Measurements from ENCODE around the gene CPE. TPM values are rescaled to one million over a fixed set of nuclear protein-coding genes. Genes with fewer than 3 reads are reported as not detected.

CPE gene
- total RNA-seq, 2 donors from 2014 or later: 56.8 to 93.6 TPM

DNA sequence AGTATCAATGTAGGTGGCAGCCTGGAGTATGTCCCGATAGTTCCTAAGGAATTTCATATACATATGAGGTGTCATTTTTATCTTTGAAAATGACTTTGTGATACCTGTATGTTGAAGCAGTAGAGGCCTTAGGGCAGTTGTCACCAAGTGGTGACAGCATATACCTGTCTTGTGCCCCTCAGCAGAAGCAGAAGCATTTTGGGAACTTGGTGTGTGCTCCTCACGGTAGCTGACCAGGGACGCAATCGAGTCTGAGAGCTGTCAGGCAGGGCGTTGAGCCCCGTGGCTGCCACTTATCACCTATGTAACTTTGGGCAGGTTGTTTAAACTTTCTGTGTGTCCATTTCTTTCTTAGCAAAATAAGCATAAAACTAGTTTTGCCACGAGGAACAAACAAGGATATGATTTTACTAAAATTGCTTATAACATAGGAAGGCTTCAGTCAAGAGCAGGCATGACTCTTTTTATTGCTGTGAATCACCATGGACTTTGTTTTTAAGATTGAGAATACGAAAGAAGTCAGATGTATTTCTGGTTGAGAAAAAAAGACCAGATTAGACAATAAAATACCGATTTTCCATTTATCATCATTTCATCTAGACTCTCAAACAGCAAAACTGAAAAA is 161.5 kb downstream of the CPE start:
- TF ChIP-seq, protein P1, sequence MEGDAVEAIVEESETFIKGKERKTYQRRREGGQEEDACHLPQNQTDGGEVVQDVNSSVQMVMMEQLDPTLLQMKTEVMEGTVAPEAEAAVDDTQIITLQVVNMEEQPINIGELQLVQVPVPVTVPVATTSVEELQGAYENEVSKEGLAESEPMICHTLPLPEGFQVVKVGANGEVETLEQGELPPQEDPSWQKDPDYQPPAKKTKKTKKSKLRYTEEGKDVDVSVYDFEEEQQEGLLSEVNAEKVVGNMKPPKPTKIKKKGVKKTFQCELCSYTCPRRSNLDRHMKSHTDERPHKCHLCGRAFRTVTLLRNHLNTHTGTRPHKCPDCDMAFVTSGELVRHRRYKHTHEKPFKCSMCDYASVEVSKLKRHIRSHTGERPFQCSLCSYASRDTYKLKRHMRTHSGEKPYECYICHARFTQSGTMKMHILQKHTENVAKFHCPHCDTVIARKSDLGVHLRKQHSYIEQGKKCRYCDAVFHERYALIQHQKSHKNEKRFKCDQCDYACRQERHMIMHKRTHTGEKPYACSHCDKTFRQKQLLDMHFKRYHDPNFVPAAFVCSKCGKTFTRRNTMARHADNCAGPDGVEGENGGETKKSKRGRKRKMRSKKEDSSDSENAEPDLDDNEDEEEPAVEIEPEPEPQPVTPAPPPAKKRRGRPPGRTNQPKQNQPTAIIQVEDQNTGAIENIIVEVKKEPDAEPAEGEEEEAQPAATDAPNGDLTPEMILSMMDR (IDR thresholded peaks at IDR 0.05): no peak
- DNase-seq (ENCODE audit: low spot score): no peak
- Histone ChIP-seq H3K4me1 (no peaks in the 10 kb centered on the region), H3K9me3 (no peaks in the 10 kb centered on the region), H3K27ac (no peak overlapping the region), H3K36me3 (no peaks in the 10 kb centered on the region), H3K4me3 (no peak overlapping the region), H3K27me3 (no peaks in the 10 kb centered on the region)

DNA sequence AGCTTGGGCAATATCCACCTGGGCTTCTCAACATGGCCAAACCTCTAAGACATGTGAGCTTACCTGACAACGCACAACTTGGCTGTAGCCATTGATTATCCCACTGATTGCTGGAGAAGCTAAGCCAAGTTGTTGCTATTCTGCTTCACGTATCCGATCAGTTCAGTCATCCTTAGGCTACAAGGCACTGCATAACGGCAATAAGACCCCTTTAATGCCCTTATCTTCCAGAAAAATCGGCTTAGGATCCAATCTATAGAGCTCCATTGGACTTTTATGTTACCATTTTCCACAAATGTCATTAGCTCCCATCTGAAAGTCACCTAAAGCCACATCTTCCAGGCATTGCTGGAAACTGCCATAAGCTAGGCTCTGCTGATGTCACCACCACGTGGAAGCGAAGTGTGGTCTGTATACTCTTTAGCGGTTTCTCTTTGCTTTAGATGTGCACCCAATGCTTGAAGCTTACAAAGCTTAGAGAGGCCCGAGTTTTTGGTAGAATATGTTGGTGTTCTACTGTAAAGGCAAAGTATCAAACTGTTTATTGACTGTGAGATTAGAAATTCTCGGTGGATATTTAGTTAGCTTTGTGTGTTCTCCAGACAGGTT is 163.1 kb downstream of the CPE start:
- no peak overlapping the region for H3K27ac ChIP-seq
- H3K4me3 ChIP-seq: no peak overlapping the region
- TF ChIP-seq, protein P1 (IDR thresholded peaks at IDR 0.05): no peak
- no peaks in the 10 kb centered on the region for H3K27me3 ChIP-seq
- H3K4me1 ChIP-seq: no peaks in the 10 kb centered on the region
- H3K36me3 ChIP-seq: no peaks in the 10 kb centered on the region
- H3K9me3 ChIP-seq: no peaks in the 10 kb centered on the region
- DNase-seq (ENCODE audit: low spot score): no peak

DNA sequence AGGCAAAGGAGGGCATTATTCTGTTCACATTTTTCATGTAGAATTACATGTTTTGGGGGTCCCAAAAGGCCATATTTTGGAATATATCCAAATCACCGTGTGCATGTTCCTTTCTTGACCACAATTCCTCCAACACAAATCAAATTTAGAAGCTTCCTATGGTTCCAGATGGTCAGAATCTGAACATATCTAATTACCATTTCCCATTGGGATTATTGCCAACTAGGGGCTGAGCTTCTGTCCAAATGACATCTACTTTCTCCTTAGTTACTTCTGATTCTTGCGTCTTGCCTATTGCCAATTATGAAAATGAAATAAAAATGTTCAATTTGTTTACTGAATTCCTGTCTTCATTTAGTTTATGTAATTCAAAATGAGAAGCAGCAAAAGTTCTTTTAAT is 163.7 kb downstream of the CPE start:
- no peaks in the 10 kb centered on the region for H3K27me3 ChIP-seq
- no peak overlapping the region for H3K4me3 ChIP-seq
- TF ChIP-seq, protein P1 (IDR thresholded peaks at IDR 0.05): no peak
- no peaks in the 10 kb centered on the region for H3K4me1 ChIP-seq
- no peaks in the 10 kb centered on the region for H3K36me3 ChIP-seq
- DNase-seq (ENCODE audit: low spot score): no peak
- no peaks in the 10 kb centered on the region for H3K9me3 ChIP-seq
- no peak overlapping the region for H3K27ac ChIP-seq

MicroRNAs encoded within 50 kb of the gene (microRNA counts, 767-probe panel; counts per million panel counts)
- microRNA hsa-miR-578: 0 to 2,038 counts per million in 2 donors

Small RNA genes within 50 kb of the gene (microRNA-seq; reads per million reads assigned to microRNA genes)
- 0 reads per million in 2 donors for gene MIR578 (ENCODE audit: borderline number of aligned reads in 2 of 2, borderline replicate concordance in 1 of 2)

Other genes with a start within 250 kb of the CPE start
- 1 to 10 TPM; 7.6 to 9.0 TPM for gene KLHL2, start 171.4 kb upstream of the CPE start, total RNA-seq
- gene MSMO1, start 51.3 kb upstream of the CPE start, total RNA-seq: 10 to 100 TPM; 11.3 to 20.3 TPM